Muscle of leg (tissue), 11 donors: ENCODE measurements around the gene DNAAF8. TPM values are rescaled to one million over a fixed set of nuclear protein-coding genes. Genes with fewer than 3 reads are reported as not detected.
A peak's percentile ranks its signal among the peaks of the same experiment; 100 is the strongest.
"Not testable (repeated sequence)": the region's sequence is repeated elsewhere in the genome, so short reads cannot be mapped to it uniquely, and the experiment has no call there.

Experiments
- DNase-seq: peaks from one replicate; pipeline ENCODE4 v3.0.0; 2013
- H3K27ac ChIP-seq: one replicate; pipeline ENCODE4 v1.5.1; 2013; ENCODE audit warnings: mild to moderate bottlenecking, low read length, control low read depth
- H3K27me3 ChIP-seq: one replicate; pipeline ENCODE4 v1.6.1; 2013; ENCODE audit warnings: low read length; ENCODE audit not compliant: control insufficient read depth, insufficient read depth
- H3K36me3 ChIP-seq: one replicate; pipeline ENCODE4 v1.6.1; 2013; ENCODE audit warnings: low read length; ENCODE audit not compliant: control insufficient read depth, insufficient read depth
- H3K4me1 ChIP-seq: one replicate; pipeline ENCODE4 v1.6.1; 2013; ENCODE audit warnings: low read length; ENCODE audit not compliant: control insufficient read depth, insufficient read depth
- H3K4me3 ChIP-seq: one replicate; pipeline ENCODE4 v1.5.1; 2013; ENCODE audit warnings: low read length, control low read depth
- H3K9me3 ChIP-seq: replicated peaks from 2 replicates; pipeline ENCODE4 v1.6.1; 2013; ENCODE audit warnings: low read depth, low read length; ENCODE audit not compliant: control insufficient read depth
- WGBS: methylation state at CpG from one replicate; pipeline ENCODE4 v1.1.5; 2013; ENCODE audit warnings: missing lambda C conversion rate; ENCODE audit not compliant: insufficient coverage; 5-methylcytosine and 5-hydroxymethylcytosine counted together
- polyA plus RNA-seq, 8 donors: library from polyadenylated mRNA; unstranded; fragments of 120-200 nt; gene quantifications; one replicate each; pipeline versions ENCODE4 v1.2.1 to v1.2.3, GENCODE V29; 2013; ENCODE audit warnings: inconsistent platforms in 1 of 8, low replicate concordance in 1 of 8; ENCODE audit not compliant: insufficient read length in 8 of 8, insufficient read depth in 1 of 8
- total RNA-seq: library from RNA; stranded (reverse); fragments of 120-200 nt; gene quantifications from one replicate; pipeline ENCODE4 v1.2.4, GENCODE V29; 2013

Gene DNAAF8
- total and polyA plus RNA-seq, 9 donors = 0.46 to 1.4 (median 0.69) TPM

DNA sequence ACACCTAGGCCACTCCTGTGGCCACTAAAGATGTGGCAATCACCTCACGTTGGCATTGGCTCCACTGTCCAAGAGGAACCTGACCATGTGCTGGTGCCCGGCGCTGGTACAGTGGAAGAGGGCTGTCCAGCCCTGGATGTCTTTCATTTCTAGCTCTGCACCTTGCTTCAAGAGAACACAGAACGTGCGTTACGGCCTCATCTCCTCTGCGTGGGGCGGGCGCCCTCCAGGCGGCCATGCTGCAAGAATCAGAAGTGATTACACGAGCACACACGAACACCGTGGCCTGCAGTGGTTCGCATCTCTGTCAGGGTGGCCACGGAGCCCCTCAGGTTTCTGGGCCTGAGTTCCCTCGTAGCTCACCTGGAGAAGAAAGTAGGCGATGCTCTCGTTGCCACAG lies 7.7 kb upstream of the DNAAF8 start:
- H3K4me3 ChIP-seq = no peak overlapping the region
- 94% methylated on average over 18 of the region's 18 CpGs for whole genome bisulfite sequencing
- no peak overlapping the region for H3K27ac ChIP-seq
- no peaks in the 10 kb centered on the region for H3K4me1 ChIP-seq
- H3K27me3 ChIP-seq = no peaks in the 10 kb centered on the region
- H3K9me3 ChIP-seq = no peaks in the 10 kb centered on the region
- H3K36me3 ChIP-seq = peaks cover 62% of the 10 kb centered on the region
- no peak for DNase-seq

GRCh38 chr16:4728676-4729075 lies 5.7 kb upstream of the DNAAF8 start:
- WGBS = 95% methylated on average over 6 of the region's 8 CpGs

DNA sequence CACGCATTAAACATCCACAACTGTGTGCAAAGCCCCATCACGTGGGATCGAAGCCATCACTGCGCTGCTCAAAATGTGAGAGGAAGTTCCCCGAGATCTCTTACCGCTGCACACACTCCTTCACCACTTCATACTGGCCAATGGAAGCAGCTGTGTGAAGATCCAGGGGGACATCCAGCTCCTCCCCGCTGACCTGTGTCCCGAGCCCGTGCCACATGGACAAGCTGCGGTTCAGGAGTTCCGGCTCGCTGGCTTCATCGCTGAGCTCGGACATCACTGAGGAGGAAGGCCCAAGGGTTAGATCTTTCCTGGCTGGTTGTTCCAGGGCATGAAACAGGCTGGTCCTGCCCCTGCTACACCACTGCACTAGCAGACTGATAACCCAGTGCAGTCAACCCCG lies 4.5 kb upstream of the DNAAF8 start:
- Histone ChIP-seq H3K27me3 (no peaks in the 10 kb centered on the region), H3K4me3 (no peak overlapping the region), H3K36me3 (peaks cover 50% of the 10 kb centered on the region), H3K4me1 (peaks cover 4% of the 10 kb centered on the region), H3K27ac (no peak overlapping the region), H3K9me3 (no peaks in the 10 kb centered on the region)
- no peak for DNase-seq
- WGBS = 87% methylated on average over 14 of the region's 15 CpGs

More at GRCh38 chr16:4728676-4729075, 5.7 kb upstream of the DNAAF8 start:
- Histone ChIP-seq H3K9me3 (no peaks in the 10 kb centered on the region), H3K27ac (no peak overlapping the region), H3K27me3 (no peaks in the 10 kb centered on the region), H3K4me1 (peaks cover 3% of the 10 kb centered on the region), H3K4me3 (no peak overlapping the region), H3K36me3 (peaks cover 51% of the 10 kb centered on the region)
- DNase-seq = no peak

- Histone ChIP-seq H3K9me3 (no peaks in the 10 kb centered on the region), H3K4me3 (peak overlapping the region; percentile 99), H3K36me3 (peaks cover 27% of the 10 kb centered on the region), H3K27ac (no peak overlapping the region), H3K4me1 (peaks cover 12% of the 10 kb centered on the region), H3K27me3 (no peaks in the 10 kb centered on the region)
- 14% methylated on average over 8 of the region's 17 CpGs for WGBS
- DNase-seq = no peak
Measured at GRCh38 chr16:4733211-4733742, 1.1 kb upstream of the DNAAF8 start.

GRCh38 chr16:4733747-4734062 lies 632 bp upstream of the DNAAF8 start:
- peak overlapping the region; percentile 69 for H3K27ac ChIP-seq
- peak overlapping the region; percentile 99 for H3K4me3 ChIP-seq
- no peak for DNase-seq
- peaks cover 12% of the 10 kb centered on the region for H3K4me1 ChIP-seq
- 0% methylated on average over 14 of the region's 19 CpGs for WGBS
- H3K36me3 ChIP-seq = peaks cover 22% of the 10 kb centered on the region
- H3K27me3 ChIP-seq = no peaks in the 10 kb centered on the region
- no peaks in the 10 kb centered on the region for H3K9me3 ChIP-seq

- Histone ChIP-seq H3K4me3 (peak overlapping the region; percentile 99), H3K4me1 (peaks cover 12% of the 10 kb centered on the region), H3K9me3 (no peaks in the 10 kb centered on the region), H3K27me3 (no peaks in the 10 kb centered on the region), H3K27ac (peak overlapping the region; percentile 96), H3K36me3 (peaks cover 12% of the 10 kb centered on the region)
- peak; percentile 94 for DNase-seq
- WGBS = 5% methylated on average over 30 of the region's 38 CpGs
Measured at GRCh38 chr16:4734730-4735535, 596 bp downstream of the DNAAF8 start.

- H3K36me3 ChIP-seq = no peaks in the 10 kb centered on the region
- no peak for DNase-seq
- no peaks in the 10 kb centered on the region for H3K9me3 ChIP-seq
- WGBS = 84% methylated on average over 4 of the region's 4 CpGs
- H3K27ac ChIP-seq = no peak overlapping the region
- no peaks in the 10 kb centered on the region for H3K27me3 ChIP-seq
- no peak overlapping the region for H3K4me3 ChIP-seq
- peaks cover 12% of the 10 kb centered on the region for H3K4me1 ChIP-seq
Measured at GRCh38 chr16:4736546-4736945, 2.2 kb downstream of the DNAAF8 start.

- Histone ChIP-seq H3K36me3 (no peaks in the 10 kb centered on the region), H3K27me3 (no peaks in the 10 kb centered on the region), H3K4me1 (peaks cover 12% of the 10 kb centered on the region), H3K9me3 (no peaks in the 10 kb centered on the region), H3K4me3 (no peak overlapping the region), H3K27ac (no peak overlapping the region)
- 86% methylated on average over 7 of the region's 15 CpGs for WGBS
- no peak for DNase-seq
Measured at GRCh38 chr16:4737545-4737944, 3.2 kb downstream of the DNAAF8 start.

- H3K9me3 ChIP-seq, H3K27ac ChIP-seq, DNase-seq, H3K36me3 ChIP-seq, H3K27me3 ChIP-seq, H3K4me3 ChIP-seq: not testable (repeated sequence)
- peaks cover 16% of the 10 kb centered on the region for H3K4me1 ChIP-seq
- 84% methylated on average over 3 of the region's 5 CpGs for WGBS
Measured at GRCh38 chr16:4738370-4738769, 4.0 kb downstream of the DNAAF8 start.

DNA sequence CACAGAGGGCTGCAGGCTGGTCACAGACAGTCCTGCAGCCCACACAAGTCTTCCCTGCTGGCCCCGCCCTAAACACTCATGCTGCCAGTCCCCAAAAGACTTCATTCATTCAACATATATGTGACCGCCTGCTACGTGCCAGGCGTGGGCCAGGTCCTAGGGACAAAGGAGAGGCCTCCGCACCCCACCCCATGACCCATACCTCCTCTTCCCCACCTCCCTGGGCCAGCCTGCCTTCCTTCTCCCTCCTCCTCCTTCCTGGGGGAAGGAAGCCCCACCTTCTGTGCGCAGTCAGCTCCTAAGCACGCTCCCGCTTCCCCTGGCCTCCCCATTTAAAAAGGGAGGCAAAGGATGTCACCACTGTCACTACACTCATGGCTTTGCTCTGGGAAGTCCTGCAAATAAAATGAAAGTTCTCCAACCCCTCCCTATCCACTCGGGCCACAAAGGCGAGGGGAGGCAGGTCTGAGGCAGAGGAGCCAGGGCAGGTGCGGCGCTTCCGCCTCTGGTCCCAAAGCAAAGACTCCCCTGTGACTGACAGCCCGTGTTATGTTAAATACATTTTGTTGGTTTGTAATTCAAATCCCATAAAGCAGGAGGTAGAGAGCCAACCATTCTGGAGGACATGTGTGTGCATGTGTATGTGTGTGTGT lies 9.0 kb downstream of the DNAAF8 start:
- H3K4me1 ChIP-seq = peaks cover 16% of the 10 kb centered on the region
- no peak overlapping the region for H3K27ac ChIP-seq
- WGBS = 31% methylated on average over 13 of the region's 14 CpGs
- no peaks in the 10 kb centered on the region for H3K27me3 ChIP-seq
- no peak for DNase-seq
- H3K9me3 ChIP-seq = no peaks in the 10 kb centered on the region
- H3K4me3 ChIP-seq = no peak overlapping the region
- peaks cover under 1% of the 10 kb centered on the region for H3K36me3 ChIP-seq
